SU-DHL-6 (cell line): Measurements from ENCODE around the gene SAMMSON.

Experiments
- EZH2phosphoT487 ChIP-seq: fragments of 200-600 bp; sonication (generic), shearing (Covaris generic); conservative IDR thresholded peaks from 2 replicates; pipeline ENCODE4 v1.6.1; 2018; ENCODE audit warnings: mild to moderate bottlenecking, antibody characterized with exemption, low read length, moderate library complexity, mixed read lengths
- TF ChIP-seq, protein P1 (sequence below): fragments of 200-600 bp; sonication (generic); IDR thresholded peaks from one replicate; pipeline ENCODE4 v1.5.1; 2017; ENCODE audit warnings: antibody characterized with exemption, mild to moderate bottlenecking, low read length, moderate library complexity; ENCODE audit not compliant: insufficient read depth, poor library complexity, severe bottlenecking

DNA sequence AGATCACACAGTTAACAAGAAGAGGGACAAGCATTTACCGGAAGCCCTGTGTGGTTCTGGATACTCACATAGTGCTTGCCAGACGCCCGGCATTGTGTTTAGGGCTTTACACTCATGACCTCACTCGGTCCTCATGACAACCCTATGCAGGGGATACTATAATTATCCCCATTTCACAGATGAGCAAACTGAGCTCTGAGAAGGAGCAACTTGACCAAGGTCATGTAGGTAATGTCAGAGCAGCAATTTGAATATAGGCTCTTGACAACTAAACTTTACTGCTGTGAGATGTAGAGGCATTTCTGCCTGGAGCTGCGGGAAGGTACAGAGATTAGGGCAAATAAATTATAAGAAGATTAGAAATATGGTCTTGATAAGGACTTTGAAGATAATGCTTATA lies 70.0 kb downstream of the SAMMSON start:
- TF ChIP-seq, protein P1, sequence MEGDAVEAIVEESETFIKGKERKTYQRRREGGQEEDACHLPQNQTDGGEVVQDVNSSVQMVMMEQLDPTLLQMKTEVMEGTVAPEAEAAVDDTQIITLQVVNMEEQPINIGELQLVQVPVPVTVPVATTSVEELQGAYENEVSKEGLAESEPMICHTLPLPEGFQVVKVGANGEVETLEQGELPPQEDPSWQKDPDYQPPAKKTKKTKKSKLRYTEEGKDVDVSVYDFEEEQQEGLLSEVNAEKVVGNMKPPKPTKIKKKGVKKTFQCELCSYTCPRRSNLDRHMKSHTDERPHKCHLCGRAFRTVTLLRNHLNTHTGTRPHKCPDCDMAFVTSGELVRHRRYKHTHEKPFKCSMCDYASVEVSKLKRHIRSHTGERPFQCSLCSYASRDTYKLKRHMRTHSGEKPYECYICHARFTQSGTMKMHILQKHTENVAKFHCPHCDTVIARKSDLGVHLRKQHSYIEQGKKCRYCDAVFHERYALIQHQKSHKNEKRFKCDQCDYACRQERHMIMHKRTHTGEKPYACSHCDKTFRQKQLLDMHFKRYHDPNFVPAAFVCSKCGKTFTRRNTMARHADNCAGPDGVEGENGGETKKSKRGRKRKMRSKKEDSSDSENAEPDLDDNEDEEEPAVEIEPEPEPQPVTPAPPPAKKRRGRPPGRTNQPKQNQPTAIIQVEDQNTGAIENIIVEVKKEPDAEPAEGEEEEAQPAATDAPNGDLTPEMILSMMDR: no peak
- no peak for TF ChIP-seq EZH2phosphoT487
